Endothelial cell of hepatic sinusoid (primary cell): ENCODE results near the gene APOBEC2.
"Not testable (repeated sequence)": the region's sequence is repeated elsewhere in the genome, so short reads cannot be mapped to it uniquely, and the experiment has no call there.

ENCODE experiments used
- in situ Hi-C: cut with HindIII; loops from 2 replicates; pipeline ENCODE4 v1.10.0; 2017; ENCODE audit warnings: low sequenced_read_pairs

APOBEC2 gene

GRCh38 chr6:41053041-41053440 lies at the start of gene APOBEC2:
Gene APOBEC2 (plus strand): TSS chr6:41053202. CDS start chr6:41053348, 146 bp downstream.
- in situ Hi-C loops, result no loop called here

DNA sequence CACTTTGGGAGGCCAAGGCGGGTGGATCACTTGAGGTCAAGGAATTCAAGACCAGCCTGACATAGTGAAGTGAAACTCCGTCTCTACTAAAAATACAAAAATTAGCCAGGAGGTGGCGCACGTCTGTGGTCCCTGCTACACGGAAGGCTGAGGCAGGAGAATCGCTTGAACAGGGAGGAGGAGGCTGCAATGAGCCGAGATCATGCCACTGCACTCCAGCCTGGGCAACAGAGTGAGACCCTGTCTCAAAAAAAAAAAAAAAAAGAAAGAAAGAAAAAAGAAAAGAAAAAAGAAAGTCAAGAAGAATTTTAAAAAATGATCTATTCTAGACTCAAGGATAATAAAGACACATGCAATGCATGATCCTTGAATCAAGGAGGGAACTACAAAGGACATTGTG lies 46.8 kb upstream of the APOBEC2 start:
- in situ Hi-C loops, result not testable (repeated sequence)

DNA sequence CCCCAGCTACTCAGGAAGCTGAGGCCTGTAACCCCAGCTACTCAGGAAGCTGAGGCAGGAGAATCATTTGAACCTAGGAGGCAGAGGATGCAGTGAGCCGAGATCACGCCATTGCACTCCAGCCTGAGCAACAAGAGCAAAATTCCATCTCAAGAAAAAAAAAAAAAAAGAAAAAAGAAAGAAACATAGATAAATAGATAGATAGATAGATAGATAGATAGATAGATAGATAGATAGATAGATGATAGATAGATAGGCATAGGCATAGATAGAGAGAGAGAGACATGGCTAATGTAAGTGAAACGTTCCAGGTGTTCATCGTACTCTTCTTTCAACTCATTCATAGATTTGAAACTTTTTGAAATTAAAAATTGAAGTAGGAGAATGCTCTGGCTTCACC lies 46.0 kb upstream of the APOBEC2 start:
- in situ Hi-C loops, result not testable (repeated sequence)

- in situ Hi-C loops, result no loop called here
Measured at GRCh38 chr6:41008011-41008410, 45.0 kb upstream of the APOBEC2 start.

GRCh38 chr6:41009669-41010068 lies 43.3 kb upstream of the APOBEC2 start:
- in situ Hi-C loops, result no loop called here

GRCh38 chr6:41011673-41012072 lies 41.3 kb upstream of the APOBEC2 start:
- in situ Hi-C loops, result no loop called here

DNA sequence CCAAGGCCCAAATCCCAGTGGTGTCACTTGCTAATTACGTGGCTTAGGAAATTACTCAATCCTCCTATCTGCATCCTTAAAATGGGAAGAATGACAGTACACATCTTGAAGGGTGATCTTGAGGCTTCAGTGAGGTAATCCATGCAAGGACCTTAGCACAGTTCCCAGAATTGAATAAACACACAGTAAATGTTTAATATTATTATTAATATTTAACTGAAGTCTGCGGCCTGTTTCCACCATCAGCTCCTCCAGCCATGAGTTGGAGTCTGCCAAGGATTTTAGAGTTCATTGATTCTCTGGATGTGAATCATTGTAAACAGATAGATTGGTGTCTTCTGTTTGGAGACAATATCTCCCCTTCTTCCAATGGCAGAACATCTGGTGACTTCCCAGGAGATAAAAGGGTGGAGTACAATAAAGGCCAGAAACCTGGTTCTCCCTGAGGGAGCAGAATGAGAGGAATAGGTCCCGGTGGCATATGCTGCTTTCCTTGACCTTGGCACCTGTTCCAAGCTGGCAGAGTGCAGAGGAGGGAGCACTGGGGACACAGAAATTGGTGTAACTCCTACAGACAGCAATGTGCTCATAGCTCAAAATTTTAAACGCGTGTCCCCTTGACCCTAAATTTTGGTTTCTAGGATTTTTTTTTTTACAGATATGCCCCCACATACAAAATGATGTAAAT lies 39.4 kb upstream of the APOBEC2 start:
- in situ Hi-C loops, result no loop called here

DNA sequence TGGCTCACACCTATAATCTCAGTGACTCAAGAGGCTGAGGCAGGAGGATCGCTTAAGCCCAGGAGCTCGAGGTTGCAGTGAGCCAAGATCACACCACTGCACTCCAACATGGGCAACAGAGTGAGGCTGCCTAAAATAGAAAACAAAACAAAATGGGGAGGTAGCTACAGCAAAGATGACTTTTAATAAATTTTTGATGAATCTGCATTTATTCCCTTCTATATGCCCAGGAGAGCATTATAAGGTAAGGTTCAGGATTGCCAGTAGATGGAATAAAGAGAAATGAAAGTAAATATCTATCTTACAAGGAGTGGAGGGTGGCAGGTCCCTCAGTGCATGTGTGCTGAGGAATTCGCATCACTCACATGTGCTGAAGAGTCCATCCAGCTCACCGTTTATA lies 38.2 kb upstream of the APOBEC2 start:
- in situ Hi-C loops, result no loop called here

- in situ Hi-C loops, result not testable (repeated sequence)
Measured at GRCh38 chr6:41015860-41016259, 37.1 kb upstream of the APOBEC2 start.

DNA sequence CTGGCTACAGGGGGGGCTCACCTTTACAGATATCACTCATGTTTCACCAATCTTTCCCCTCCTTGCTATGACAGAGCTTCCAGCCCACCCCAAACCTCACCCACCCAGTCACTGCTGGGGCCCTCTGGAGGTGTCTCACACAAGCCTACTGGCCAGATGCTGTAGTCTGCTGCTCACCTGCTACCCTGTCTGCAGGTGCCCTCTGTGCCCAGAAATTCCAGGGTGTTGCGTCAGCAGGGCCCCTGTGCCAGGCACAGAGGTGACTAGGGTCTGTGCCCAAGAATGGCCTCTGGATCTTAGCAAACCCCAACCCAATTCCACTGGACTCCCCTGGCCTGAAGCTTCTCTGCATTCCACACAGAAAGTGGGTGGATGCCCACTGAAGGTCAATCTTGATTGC lies 35.3 kb upstream of the APOBEC2 start:
- in situ Hi-C loops, result no loop called here

GRCh38 chr6:41021832-41022231 lies 31.2 kb upstream of the APOBEC2 start:
- in situ Hi-C loops, result no loop called here

- in situ Hi-C loops, result no loop called here
Measured at GRCh38 chr6:41022294-41022693, 30.7 kb upstream of the APOBEC2 start.

- in situ Hi-C loops, result no loop called here
Measured at GRCh38 chr6:41023114-41023513, 29.9 kb upstream of the APOBEC2 start.

DNA sequence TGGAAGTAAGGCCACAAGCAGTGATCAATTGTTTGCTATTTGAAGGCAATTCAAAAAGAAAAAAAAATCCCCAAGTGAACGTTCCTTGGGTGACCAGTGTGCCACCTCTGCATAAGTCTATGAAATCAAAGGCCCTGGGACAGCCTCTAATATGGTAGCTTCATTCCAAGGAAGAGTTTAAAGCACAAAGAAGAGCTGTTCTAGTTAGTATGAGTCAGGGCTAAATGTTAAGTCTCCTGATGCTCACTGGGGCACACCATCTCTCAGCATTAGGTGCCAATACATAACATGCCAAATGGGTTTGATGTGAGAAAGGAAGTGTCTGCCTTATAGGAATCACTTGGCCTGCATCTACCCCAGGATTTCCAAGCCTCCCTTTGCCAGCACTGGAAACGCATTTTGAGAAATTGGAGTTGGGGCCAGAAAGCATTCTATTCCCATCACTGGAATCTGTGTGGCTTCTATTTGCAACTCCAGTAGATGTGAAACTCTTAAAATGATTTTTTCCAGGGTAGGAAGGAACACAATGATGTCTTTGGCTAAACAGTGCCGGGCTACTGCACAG lies 27.0 kb upstream of the APOBEC2 start:
- in situ Hi-C loops, result loop anchor here (5.0 kb wide), 1 partner anchor 124 kb away; no protein-coding TSS in a partner anchor

- in situ Hi-C loops, result loop anchor here (5.0 kb wide), 1 partner anchor 125 kb away; no protein-coding TSS in a partner anchor
Measured at GRCh38 chr6:41027241-41027640, 25.8 kb upstream of the APOBEC2 start.

DNA sequence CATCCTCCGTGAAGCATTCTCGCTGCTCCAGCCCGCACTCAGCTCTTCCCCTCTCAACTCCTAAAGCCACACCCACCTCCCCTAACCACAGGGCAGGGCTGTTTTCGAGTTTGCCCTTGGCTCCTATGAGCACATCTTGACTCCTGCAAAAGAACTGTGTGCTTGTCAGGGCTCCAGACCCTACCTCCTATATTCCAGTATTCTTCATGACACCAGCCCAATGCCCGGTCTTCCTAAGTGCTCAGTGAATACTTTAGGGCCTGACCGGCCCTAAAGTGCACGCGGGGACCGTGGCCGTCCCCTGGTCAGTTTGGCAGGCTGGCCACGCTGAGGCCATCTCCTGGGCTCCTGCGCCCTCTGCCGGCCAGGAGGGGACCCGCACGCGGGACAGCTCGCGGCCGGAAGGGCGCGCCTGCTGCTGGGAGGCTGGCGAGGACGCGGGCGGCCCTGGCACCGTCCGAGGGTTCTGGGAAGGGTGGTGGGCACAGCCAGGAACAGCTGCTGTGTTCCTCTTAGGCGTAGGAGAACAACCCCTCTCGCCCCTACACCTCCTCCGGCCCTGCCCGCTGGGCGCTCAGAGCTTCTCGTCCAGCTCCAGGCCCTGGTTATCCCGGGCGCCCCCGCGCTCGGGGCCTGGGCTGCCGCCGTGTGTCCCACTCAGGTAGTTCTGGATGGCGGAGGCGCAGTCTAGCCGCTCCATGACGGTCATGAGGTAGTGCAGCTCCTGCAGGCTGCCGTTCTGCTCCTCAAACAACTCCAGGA lies 25.0 kb upstream of the APOBEC2 start:
- in situ Hi-C loops, result loop anchor here (5.0 kb wide), 1 partner anchor 126 kb away; no protein-coding TSS in a partner anchor

DNA sequence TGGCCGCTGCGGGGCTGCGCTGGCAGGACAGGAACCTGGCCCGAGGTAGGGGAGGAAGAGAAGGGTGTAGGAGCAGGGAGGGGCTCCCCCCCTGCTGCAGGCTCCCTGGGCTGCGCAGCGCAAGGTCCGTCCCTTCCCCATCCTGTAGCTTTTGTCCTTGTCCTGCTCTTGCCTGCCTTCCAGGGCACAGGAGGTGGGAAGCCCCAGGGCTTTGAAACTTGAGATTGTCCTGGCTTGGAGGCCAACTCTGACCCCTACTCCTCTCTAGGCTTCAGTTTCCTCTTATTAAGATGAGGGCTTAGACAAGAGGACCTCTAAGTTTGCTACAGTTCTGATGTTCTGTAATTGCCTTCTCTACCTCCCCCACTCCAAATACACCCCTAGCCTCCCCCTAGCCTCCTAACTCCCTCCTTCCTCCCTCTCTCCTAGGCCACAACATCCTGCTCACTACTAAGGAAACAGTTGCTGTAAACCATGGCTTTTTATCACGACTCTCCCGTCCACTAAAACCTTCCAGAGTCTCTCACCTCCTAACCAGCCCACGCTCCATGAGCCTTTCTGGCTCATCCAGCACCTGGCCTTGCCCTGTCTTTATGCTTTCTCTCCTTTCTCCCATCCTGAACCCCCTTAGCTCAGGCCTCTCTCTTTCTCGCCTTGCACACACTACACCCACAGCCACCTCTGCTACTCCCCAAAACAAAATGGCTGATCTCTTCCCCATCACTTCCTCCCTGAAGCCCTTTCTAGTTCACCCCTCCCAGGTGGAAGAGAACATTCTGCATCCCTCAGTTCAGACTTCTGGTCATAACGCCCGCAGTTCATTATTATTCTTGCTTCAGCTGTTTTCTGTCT lies 24.2 kb upstream of the APOBEC2 start:
- in situ Hi-C loops, result loop anchor here (5.0 kb wide), 1 partner anchor 126 kb away; no protein-coding TSS in a partner anchor

- in situ Hi-C loops, result no loop called here
Measured at GRCh38 chr6:41032830-41033229, 20.2 kb upstream of the APOBEC2 start.

DNA sequence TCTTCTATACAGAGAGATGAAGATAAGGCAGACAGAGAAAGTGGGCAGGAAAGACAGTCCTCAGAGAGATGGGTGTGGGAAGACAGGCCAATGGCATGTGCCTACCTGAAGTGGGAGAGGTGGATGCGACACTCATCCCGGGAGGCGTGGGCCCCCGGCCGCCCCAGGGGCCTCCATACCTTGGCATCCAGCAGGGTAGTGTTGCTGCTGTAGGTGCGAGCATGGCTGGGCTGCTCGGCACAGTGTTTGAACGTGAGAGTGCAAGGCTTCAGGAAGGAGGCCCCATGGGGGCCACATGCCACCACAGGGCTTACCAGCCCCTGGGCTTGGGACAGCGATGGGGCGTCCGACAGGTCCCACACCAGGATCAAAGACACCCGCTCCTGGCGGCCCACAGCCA lies 19.2 kb upstream of the APOBEC2 start:
- in situ Hi-C loops, result no loop called here

GRCh38 chr6:41036186-41036585 lies 16.8 kb upstream of the APOBEC2 start:
- in situ Hi-C loops, result no loop called here

DNA sequence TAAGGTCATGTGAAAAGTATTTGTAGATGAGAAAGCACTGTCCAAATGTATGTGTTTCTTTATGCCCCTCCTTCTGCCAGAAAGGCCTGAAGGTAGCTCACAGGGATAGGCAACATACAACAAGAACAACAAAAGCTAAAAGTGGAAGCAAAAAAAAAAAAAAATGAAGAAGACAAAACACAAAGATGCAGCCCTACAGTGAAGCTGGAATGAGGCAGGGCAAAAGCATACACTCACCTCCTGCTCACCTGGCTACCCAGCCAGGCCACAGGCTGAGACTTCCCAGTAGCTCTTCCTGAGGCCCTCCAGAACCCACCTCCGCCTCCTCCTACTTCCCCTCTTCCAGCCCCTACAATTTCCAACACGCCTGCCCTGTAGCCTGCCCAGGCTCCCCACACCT lies 16.4 kb upstream of the APOBEC2 start:
- in situ Hi-C loops, result no loop called here
